GM13976 (cell line): ENCODE measurements around the gene UMAD1.

Source experiments
- DNase-seq: peaks from one replicate; pipeline ENCODE4 v3.0.0; 2012; ENCODE audit warnings: low spot score
- CTCF ChIP-seq: IDR thresholded peaks from 2 replicates; pipeline ENCODE4 v1.5.1; 2012; ENCODE audit warnings: borderline replicate concordance, mild to moderate bottlenecking; ENCODE audit not compliant: insufficient read depth; ENCODE audit errors: extremely low read depth, missing control alignments, control extremely low read depth
- in situ Hi-C: fragments of 300-500 bp; cut with MboI; formaldehyde crosslinking; loops from one replicate; pipeline ENCODE4 v1.12.0; 2022; ENCODE audit warnings: low sequenced_read_pairs, mixed read lengths, inconsistent platforms; ENCODE audit not compliant: unreplicated experiment

Gene UMAD1

GRCh38 chr7:7923818-7924217 lies 283.3 kb downstream of the UMAD1 start:
- in situ Hi-C loops, result no loop called here
- no peak for DNase-seq
- no peak for TF ChIP-seq CTCF

GRCh38 chr7:7924303-7924702 lies 283.8 kb downstream of the UMAD1 start:
- TF ChIP-seq CTCF, result no peak
- in situ Hi-C loops, result no loop called here
- DNase-seq, result no peak
